ELR (cell line): Measurements from ENCODE around the gene CBX4.

Experiments
- DNase-seq: peaks from one replicate; pipeline ENCODE4 v3.0.0-alpha.2; 2015; ENCODE audit warnings: low read depth

The CBX4 gene

DNA sequence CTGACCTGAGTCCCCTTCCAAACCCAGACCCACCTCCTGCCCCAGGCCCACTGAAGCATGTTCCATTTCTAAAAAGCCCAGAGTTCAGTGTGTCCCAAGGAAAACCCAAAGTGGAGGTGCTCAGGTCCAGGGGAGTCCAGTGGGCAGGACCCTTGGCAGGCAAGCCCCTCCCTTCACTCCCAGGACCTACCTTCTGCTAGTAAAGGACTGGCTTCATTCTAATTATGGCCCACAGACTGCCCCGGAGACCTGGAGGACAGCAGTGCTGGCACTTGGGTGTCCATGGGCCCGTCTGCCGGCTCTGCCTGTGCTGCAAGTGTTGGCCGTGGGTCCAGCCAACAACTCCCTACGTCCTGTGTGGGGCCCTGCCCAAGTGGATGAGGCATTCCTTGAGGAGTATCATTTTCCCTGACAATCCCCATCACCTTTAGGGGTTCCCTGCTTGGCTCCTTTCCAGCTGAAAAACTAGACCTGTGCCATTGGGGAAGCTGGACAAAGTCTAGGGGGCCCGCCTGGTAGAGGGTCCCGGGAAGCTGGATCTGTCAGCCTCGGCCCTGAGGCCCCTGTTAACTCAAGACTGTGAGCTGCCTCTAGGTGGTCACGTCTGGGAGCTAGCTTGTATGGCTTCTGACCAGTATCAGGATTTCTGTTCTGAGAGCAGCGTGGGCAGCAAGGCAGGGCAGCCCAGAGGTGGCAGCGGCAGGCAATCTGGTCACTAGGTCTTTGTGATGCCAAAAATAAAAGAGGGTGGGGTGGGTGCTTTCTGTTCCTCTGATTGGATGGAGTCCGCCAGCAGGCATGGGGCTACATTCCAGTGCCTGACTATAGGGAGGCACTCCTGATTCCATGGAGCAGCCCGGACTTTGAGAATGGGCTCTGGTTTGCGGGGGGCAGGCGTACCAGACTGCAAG, 53.1 kb downstream of the CBX4 start:
- no peak for DNase-seq

DNA sequence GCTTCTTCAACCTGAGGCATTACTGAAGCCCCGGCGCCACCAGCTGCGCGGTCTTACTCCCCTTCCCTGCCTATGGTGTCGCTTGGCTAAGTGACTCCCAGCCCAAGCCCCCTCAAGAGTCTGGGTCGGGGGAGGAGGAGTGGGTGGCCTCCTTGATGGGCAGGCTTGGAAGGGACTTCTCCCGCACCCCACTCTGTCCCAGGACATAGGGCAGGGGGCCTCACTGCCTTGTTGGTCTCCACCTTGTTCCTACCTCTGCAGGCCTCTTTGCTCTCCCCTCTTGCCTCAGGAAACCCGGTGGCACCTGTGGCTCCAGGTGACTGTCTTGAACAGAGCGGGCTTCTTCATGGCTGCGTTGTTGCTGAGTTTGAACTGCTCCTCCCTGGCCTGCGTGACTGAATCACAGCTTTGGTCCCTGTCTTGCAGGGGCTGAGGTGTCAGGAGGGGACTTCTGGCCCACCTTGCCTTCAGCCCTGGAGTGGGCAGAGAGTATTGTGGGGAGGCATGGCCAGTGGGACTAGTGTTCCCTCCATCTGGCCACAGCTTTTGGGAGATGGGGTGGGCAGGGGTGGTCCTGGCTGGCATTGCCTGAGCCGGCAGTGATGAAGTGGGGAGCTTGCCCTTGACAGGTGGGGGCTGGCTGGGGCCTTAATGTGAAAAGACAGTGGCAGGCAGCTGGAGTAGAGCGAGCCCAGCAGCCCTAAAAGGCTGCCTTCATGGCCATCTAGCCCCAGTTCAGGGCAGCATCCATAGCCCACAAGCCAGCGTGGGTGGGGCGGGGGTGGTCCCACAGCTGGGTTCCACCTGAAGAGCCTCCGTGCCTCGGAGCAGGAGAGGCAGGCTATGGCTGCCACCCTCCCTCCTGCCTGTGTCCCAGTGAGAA, 54.0 kb downstream of the CBX4 start:
- no peak for DNase-seq

DNA sequence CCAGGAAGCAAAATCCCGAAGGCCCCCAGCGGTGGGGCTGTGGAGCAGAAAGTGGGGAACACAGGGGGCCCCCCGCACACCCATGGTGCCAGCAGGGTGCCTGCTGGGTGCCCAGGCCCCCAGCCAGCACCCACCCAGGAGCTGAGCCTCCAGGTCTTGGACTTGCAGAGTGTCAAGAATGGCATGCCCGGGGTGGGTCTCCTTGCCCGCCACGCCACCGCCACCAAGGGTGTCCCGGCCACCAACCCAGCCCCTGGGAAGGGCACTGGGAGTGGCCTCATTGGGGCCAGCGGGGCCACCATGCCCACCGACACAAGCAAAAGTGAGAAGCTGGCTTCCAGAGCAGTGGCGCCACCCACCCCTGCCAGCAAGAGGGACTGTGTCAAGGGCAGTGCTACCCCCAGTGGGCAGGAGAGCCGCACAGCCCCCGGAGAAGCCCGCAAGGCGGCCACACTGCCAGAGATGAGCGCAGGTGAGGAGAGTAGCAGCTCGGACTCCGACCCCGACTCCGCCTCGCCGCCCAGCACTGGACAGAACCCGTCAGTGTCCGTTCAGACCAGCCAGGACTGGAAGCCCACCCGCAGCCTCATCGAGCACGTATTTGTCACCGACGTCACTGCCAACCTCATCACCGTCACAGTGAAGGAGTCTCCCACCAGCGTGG, 54.8 kb downstream of the CBX4 start:
- no peak for DNase-seq

DNA sequence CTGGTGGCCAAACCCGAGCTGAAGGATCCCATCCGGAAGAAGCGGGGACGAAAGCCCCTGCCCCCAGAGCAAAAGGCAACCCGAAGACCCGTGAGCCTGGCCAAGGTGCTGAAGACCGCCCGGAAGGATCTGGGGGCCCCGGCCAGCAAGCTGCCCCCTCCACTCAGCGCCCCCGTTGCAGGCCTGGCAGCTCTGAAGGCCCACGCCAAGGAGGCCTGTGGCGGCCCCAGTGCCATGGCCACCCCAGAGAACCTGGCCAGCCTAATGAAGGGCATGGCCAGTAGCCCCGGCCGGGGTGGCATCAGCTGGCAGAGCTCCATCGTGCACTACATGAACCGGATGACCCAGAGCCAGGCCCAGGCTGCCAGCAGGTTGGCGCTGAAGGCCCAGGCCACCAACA, 55.3 kb downstream of the CBX4 start:
- no peak for DNase-seq
